Putamen (tissue), 1 donor: ENCODE results near the gene ACSS2.

Experiments
- DNase-seq: peaks from one replicate; pipeline ENCODE4 v3.0.0-alpha.2; 2016; ENCODE audit warnings: low spot score

The ACSS2 gene

GRCh38 chr20:34915749-34916455 lies 39.5 kb downstream of the ACSS2 start:
- no peak for DNase-seq

DNA sequence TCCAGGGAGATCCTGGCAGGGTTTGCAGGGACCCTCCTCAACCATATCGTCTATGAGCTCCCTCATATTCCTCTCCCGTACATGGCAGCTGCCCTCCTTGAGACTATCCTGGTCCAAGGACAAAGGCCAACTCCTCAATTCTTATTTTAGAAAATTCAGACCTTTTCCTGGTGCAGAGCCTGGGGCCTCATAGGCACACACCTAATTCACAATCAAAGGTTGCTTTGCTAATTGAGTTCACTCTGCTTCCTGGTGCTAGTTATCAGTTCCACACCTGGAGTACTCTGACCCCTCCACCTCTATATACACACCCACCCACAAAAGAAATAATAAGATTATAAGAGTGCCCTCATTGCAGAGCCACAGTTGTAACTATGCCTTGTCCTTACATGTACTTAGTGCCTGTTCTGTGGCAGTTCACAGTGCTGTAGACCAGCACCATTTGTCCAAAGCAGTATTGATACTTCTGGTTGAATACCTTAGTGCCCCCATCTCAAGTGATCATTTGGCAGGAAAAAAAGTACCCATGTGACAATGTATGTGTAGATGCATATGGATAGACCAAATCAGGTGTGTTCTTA lies 40.5 kb downstream of the ACSS2 start:
- no peak for DNase-seq

- no peak for DNase-seq
These were observed 43.6 kb downstream of the ACSS2 start for GRCh38 chr20:34920055-34920454.

DNA sequence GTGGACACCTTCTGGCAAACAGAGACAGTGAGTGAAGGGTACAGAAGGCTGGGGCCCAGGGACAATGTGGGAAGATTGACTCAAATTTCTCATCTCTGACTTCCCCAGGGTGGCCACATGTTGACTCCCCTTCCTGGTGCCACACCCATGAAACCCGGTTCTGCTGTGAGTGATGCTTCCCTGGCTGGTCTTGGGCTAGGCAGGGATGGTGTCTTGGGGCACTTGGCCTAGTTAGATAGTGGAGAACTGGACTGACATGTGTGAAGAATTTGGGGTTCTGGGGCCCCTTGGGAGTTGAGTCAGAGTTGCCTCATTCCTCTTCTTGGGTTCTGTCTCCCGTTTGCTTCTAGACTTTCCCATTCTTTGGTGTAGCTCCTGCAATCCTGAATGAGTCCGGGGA lies 45.0 kb downstream of the ACSS2 start:
- no peak for DNase-seq

- DNase-seq: no peak
These were observed 46.4 kb downstream of the ACSS2 start for GRCh38 chr20:34922654-34923381.

- no peak for DNase-seq
These were observed 47.0 kb downstream of the ACSS2 start for GRCh38 chr20:34923414-34923813.

GRCh38 chr20:34925341-34925740 lies 48.9 kb downstream of the ACSS2 start:
- no peak for DNase-seq

- DNase-seq: no peak
These were observed 49.6 kb downstream of the ACSS2 start for GRCh38 chr20:34925981-34926380.

GRCh38 chr20:34926581-34926980 lies 50.2 kb downstream of the ACSS2 start:
- DNase-seq: no peak

DNA sequence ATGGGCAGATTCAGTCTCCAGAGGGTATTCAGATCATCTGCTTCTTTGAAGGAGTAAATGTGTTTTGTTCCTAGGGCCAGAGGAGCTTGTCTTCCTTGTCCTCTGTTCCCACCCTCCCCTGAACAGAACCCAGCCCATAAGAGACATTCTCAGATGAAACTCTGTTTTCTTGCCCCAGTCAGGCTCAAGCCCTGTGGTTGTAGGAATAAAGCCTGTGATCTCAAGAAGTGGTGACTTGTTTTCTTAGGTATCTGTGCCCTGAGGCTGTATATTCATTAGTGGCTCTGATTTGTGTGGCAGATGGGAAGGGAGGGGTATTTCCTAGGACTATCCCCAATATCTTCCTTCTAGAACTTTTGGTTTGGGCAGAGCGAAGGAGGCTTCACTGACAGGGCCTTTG lies 51.3 kb downstream of the ACSS2 start:
- no peak for DNase-seq

DNA sequence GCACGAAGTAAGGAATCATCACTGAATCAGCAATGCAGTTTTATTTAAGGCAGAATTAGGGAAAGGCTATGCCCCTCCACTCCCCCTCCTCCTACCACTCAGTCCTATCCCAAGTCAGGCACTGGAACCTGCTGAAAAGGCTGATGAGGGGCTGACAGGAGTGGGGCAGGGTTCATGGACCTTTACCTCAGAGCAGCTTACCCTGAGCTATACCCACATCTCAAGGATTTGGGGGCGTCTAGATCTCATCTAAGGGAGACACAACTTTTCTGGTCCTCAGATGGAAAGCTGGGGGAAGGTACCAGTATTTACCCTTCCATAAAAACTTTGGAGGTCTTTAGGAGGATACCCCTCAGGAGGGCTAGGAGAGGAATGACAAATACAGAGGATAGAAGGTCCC lies 52.0 kb downstream of the ACSS2 start:
- no peak for DNase-seq

GRCh38 chr20:34931771-34932170 lies 55.4 kb downstream of the ACSS2 start:
- DNase-seq: no peak

DNA sequence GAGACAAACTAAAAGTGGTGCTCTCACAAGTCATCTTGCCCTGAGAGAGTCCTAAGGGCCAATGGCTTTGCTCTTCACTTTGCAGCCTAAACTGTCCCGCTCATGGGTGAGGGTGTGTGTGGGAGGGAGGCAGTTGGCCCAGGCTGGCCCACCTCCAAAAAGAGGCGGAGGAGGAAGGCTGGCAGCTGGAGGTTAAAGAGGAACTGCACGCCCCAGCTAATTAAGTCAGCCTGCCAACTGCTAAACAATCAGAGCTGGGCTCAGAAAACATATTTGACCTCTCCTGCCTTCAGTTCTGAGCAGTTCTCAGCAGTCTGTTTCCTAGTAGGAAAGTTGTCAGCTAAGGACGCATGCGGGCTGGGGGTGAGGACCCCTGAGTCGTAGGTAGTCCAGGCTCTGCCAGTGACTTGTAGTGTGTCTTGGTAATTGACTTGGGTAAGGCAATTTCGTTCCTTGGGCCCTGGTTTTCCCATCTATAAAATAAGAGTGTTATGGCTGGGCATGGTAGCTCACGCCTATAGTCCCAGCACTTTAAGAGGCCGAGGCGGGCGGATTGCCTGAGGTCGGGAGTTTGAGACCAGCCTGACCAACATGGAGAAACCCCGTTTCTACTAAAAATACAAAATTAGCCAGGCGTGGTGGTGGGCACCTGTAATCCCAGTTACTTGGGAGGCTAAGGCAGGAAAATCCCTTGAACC lies 62.2 kb downstream of the ACSS2 start:
- no peak for DNase-seq

- no peak for DNase-seq
These were observed 63.7 kb downstream of the ACSS2 start for GRCh38 chr20:34940081-34940481.

DNA sequence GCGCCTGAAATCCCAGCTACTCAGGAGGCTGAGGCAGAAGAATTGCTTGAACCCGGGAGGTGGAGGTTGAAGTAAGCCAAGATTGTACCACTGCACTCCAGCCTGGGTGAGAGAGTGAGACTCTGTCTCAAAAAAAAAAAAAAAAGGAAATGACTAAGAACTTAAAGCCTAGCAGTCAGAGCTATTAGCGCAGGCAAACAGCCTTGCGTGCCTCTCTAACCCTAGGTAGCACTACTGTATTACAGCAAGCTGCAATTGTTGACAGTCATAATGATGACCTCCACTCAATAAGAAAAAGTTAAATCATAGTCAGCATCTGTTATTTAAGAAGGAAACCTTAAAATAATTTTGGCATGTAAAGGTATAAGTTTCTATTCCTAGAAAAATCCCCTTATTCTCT lies 64.8 kb downstream of the ACSS2 start:
- DNase-seq: no peak

DNA sequence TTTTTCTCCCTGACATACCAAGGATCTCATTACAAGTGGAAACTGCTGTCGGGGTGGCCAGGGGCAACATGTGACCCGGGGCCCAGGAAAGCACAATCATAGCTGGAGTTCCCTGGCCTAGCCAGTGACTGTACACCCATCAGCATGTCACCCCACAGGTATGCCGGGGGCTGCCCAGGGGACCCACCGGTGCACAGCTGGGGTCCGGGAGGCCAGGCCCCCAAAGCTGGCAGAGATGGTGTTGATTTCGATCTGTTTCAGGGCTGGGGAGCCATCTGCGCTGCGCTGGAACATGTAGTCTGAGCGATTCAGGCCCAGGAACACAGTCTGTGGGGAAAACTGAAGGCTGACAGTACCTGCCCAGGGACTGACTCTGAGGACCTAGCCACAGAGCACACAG lies 65.9 kb downstream of the ACSS2 start:
- DNase-seq: no peak

DNA sequence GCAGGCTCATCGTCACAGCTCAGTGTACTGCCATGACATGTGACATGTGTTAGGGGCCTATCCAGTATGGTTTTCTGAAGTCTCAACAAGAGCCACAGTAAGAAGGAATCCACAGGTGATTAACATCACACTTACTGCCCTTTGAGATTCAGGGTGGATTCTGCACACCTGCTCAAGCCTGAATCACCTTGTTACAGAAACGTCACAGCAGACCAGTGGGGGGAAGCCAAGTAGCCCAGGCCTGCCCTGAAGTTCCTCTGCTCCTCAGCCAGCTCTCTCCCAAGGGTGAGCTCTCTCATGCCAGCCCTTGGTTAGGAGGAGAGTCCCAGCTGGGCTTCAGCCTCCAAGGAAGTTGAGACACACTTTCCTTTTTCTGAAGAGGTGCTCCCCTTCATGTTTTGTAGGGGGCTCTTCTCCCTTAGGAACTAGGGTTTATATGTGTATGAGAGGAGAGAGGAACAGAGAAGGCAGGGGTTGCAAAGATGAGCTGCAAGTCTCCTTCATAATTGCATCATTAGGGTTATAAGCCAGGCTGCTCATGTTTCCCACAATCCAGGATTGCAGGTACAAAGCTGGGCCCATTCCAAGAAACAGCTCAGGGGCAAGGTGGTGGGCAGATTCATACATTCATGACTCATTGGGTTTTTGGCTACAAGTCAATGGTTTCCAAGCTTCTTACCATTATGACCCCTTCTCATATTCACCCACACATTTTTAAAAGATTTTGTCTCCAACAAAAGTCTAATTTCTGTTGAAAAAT lies 67.6 kb downstream of the ACSS2 start:
- DNase-seq: no peak

GRCh38 chr20:34945315-34946077 lies 69.1 kb downstream of the ACSS2 start:
- no peak for DNase-seq

DNA sequence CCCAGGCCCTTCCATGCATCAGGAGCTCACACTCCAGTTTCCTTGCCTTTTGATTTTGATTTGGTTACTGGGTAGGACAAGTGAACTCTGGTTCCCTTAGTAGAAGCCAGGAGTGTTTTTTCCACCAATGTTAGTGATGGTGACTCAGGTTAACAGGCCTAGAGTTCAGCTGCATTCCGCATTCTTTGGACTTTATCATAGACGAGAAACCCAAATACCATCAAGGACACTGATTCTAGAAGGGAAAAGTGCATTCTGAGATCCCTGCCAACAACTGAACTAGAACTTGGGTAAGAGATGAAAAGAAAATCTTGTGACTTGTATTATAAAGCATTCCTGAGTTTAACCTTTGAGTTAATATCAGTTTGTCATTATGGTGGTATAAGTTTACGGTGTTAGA lies 70.2 kb downstream of the ACSS2 start:
- DNase-seq: no peak

DNA sequence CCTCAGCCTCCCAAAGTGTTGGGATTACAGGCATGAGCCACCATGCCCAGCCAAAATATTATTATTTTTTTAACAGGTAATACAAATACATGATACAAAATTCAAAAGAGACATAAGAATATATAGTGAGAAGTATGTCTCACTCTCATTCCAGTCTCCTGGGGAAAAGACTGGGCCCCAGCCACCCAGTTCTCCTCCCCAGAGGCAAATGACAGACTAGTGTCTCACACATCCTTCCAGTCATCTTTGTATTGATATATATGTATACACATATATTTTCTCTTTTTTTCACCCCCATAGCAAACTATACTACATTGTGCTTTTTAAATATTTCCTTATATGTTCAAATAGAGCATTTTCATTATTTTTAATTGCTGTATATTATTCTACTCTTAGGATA lies 70.9 kb downstream of the ACSS2 start:
- no peak for DNase-seq

- DNase-seq: no peak
These were observed 71.6 kb downstream of the ACSS2 start for GRCh38 chr20:34948030-34948429.
